H9 (cell line): ENCODE results near the gene FGF11. TPM values are rescaled to one million over a fixed set of nuclear protein-coding genes. Genes with fewer than 3 reads are reported as not detected.

Experiments used
- DNase-seq: peaks from one replicate; pipeline ENCODE4 v3.0.0-alpha.2; 2017
- H2AFZ ChIP-seq: one replicate; pipeline ENCODE4 v1.6.1; 2013; ENCODE audit warnings: mild to moderate bottlenecking, low read length, control low read depth, moderate library complexity
- H2AK5ac ChIP-seq: 2 replicates; pipeline ENCODE4 v1.6.1; 2013; ENCODE audit warnings: low read length, control low read depth, mixed read lengths; ENCODE audit not compliant: insufficient read length
- H2BK120ac ChIP-seq: one replicate; pipeline ENCODE4 v1.6.1; 2013; ENCODE audit warnings: low read depth, mild to moderate bottlenecking, low read length, control low read depth, inconsistent platforms; ENCODE audit not compliant: poor library complexity, severe bottlenecking
- H2BK12ac ChIP-seq: 2 replicates; pipeline ENCODE4 v1.6.1; 2013; ENCODE audit warnings: low read length, control low read depth, mixed read lengths, low read depth; ENCODE audit not compliant: insufficient read length
- H2BK15ac ChIP-seq: 2 replicates; pipeline ENCODE4 v1.6.1; 2013; ENCODE audit warnings: low read depth, low read length, control low read depth
- H2BK20ac ChIP-seq: one replicate; pipeline ENCODE4 v1.6.1; 2013; ENCODE audit warnings: low read depth, mild to moderate bottlenecking, low read length, control low read depth, inconsistent platforms; ENCODE audit not compliant: poor library complexity, severe bottlenecking
- H2BK5ac ChIP-seq: 2 replicates; pipeline ENCODE4 v1.6.1; 2013; ENCODE audit warnings: low read length, control low read depth, mixed read lengths; ENCODE audit not compliant: insufficient read length
- H3K14ac ChIP-seq: 2 replicates; pipeline ENCODE4 v1.6.1; 2013; ENCODE audit warnings: low read length, control low read depth; ENCODE audit not compliant: insufficient read depth
- H3K18ac ChIP-seq: 2 replicates; pipeline ENCODE4 v1.6.1; 2013; ENCODE audit warnings: low read depth, mild to moderate bottlenecking, mixed read lengths, low read length, control low read depth; ENCODE audit not compliant: insufficient read length
- H3K23ac ChIP-seq: 2 replicates; pipeline ENCODE4 v1.6.1; 2013; ENCODE audit warnings: low read length, control low read depth, mixed read lengths, low read depth; ENCODE audit not compliant: insufficient read length
- H3K23me2 ChIP-seq: 2 replicates; pipeline ENCODE4 v1.6.1; 2013; ENCODE audit warnings: low read depth, mild to moderate bottlenecking, mixed read lengths, low read length, control low read depth; ENCODE audit not compliant: insufficient read length, poor library complexity, severe bottlenecking
- H3K27ac ChIP-seq: 2 replicates; pipeline ENCODE4 v1.5.1; 2013; ENCODE audit warnings: low read length, control low read depth, mixed read lengths, low read depth; ENCODE audit not compliant: insufficient read length
- H3K27me3 ChIP-seq: 2 replicates; pipeline ENCODE4 v1.6.1; 2013; ENCODE audit warnings: low read length, control low read depth, inconsistent platforms; ENCODE audit not compliant: insufficient read depth
- H3K4ac ChIP-seq: 2 replicates; pipeline ENCODE4 v1.6.1; 2013; ENCODE audit warnings: low read depth, mild to moderate bottlenecking, control low read depth, inconsistent platforms, low read length, moderate library complexity
- H3K4me1 ChIP-seq: 2 replicates; pipeline ENCODE4 v1.6.1; 2013; ENCODE audit warnings: low read length, control low read depth, inconsistent platforms; ENCODE audit not compliant: insufficient read depth
- H3K4me2 ChIP-seq: 2 replicates; pipeline ENCODE4 v1.6.1; 2013; ENCODE audit warnings: low read length, control low read depth, mixed read lengths; ENCODE audit not compliant: insufficient read length, insufficient read depth
- H3K56ac ChIP-seq: 2 replicates; pipeline ENCODE4 v1.6.1; 2013; ENCODE audit warnings: low read depth, mild to moderate bottlenecking, mixed read lengths, low read length, control low read depth; ENCODE audit not compliant: insufficient read length
- H3K79me1 ChIP-seq: 2 replicates; pipeline ENCODE4 v1.6.1; 2013; ENCODE audit warnings: low read depth, mild to moderate bottlenecking, moderate library complexity, low read length, control low read depth, inconsistent platforms; ENCODE audit not compliant: insufficient read depth, poor library complexity, severe bottlenecking
- H3K79me2 ChIP-seq: 2 replicates; pipeline ENCODE4 v1.6.1; 2013; ENCODE audit warnings: low read length, control low read depth, inconsistent platforms; ENCODE audit not compliant: insufficient read depth
- H3K9ac ChIP-seq: 2 replicates; pipeline ENCODE4 v1.6.1; 2013; ENCODE audit warnings: low read length, control low read depth, mixed read lengths; ENCODE audit not compliant: insufficient read length; ENCODE audit errors: extremely low read depth
- H3K9me3 ChIP-seq: one replicate; pipeline ENCODE4 v1.6.1; 2013; ENCODE audit warnings: low read depth, low read length, inconsistent platforms; ENCODE audit not compliant: control insufficient read depth
- H3T11ph ChIP-seq: one replicate; pipeline ENCODE4 v1.6.1; 2013; ENCODE audit warnings: mild to moderate bottlenecking, low read length, control low read depth, inconsistent platforms
- H4K20me1 ChIP-seq: one replicate; pipeline ENCODE4 v1.6.1; 2013; ENCODE audit not compliant: control insufficient read depth, insufficient read length, insufficient read depth
- H4K5ac ChIP-seq: 2 replicates; pipeline ENCODE4 v1.6.1; 2013; ENCODE audit warnings: low read depth, mild to moderate bottlenecking, mixed read lengths, low read length, control low read depth; ENCODE audit not compliant: insufficient read length
- H4K8ac ChIP-seq: replicated peaks from 2 replicates; pipeline ENCODE4 v1.6.1; 2013; ENCODE audit warnings: low read length, control low read depth, mixed read lengths, low read depth; ENCODE audit not compliant: insufficient read length
- H4K91ac ChIP-seq: 2 replicates; pipeline ENCODE4 v1.6.1; 2013; ENCODE audit warnings: low read depth, mild to moderate bottlenecking, moderate library complexity, mixed read lengths, low read length, control low read depth; ENCODE audit not compliant: insufficient read length
- H3K27ac Mint-ChIP-seq, 3 experiments: 2 replicates in 2 of 3; 3 replicates in 1 of 3; pipeline ENCODE4 v1.8.0; 2020 to 2021; ENCODE audit warnings: mixed read lengths in 3 of 3, mild to moderate bottlenecking in 1 of 3, moderate library complexity in 1 of 3
- H3K27me3 Mint-ChIP-seq: 2 replicates; pipeline ENCODE4 v1.8.0; 2021; ENCODE audit warnings: low read depth, mild to moderate bottlenecking, moderate library complexity, mixed read lengths
- H3K36me3 Mint-ChIP-seq, 3 experiments: 2 replicates in 2 of 3; 3 replicates in 1 of 3; pipeline ENCODE4 v1.8.0; 2020 to 2021; ENCODE audit warnings: low read depth in 3 of 3, mixed read lengths in 3 of 3; ENCODE audit not compliant: insufficient read depth in 1 of 3
- H3K4me1 Mint-ChIP-seq, 2 experiments: 2 replicates each; pipeline ENCODE4 v1.8.0; 2020; ENCODE audit warnings: mixed read lengths in 2 of 2
- H3K4me3 Mint-ChIP-seq, 2 experiments: 2 replicates in 1 of 2; 3 replicates in 1 of 2; pipeline ENCODE4 v1.8.0; 2020 to 2021; ENCODE audit warnings: mild to moderate bottlenecking in 2 of 2, mixed read lengths in 2 of 2, moderate library complexity in 1 of 2
- H3K9me3 Mint-ChIP-seq, 2 experiments: 2 replicates in 1 of 2; 3 replicates in 1 of 2; pipeline ENCODE4 v1.8.0; 2020; ENCODE audit warnings: mild to moderate bottlenecking in 2 of 2, mixed read lengths in 2 of 2, moderate library complexity in 1 of 2
- WGBS: extraction: QIAGEN DNeasy Blood & Tissue Kit; methylation state at CpG from one replicate; pipeline ENCODE4 v1.1.7; 2013; ENCODE audit warnings: missing lambda C conversion rate, low lambda C conversion rate, mixed read lengths; ENCODE audit not compliant: insufficient read length; ENCODE audit errors: extremely low coverage; 5-methylcytosine and 5-hydroxymethylcytosine counted together
- total RNA-seq: library from RNA; stranded (reverse); gene quantifications from 2 replicates; pipeline ENCODE4 v1.2.1, GENCODE V29; 2021
- TF ChIP-seq, protein P1 (sequence below): fragments of 200-600 bp; sonication (generic); conservative IDR thresholded peaks from 3 replicates; pipeline ENCODE4 v1.8.0; 2021; ENCODE audit warnings: antibody characterized with exemption, mild to moderate bottlenecking

FGF11 gene
- total RNA-seq, 1 experiment from 2014 or later, result 15.2 TPM

DNA sequence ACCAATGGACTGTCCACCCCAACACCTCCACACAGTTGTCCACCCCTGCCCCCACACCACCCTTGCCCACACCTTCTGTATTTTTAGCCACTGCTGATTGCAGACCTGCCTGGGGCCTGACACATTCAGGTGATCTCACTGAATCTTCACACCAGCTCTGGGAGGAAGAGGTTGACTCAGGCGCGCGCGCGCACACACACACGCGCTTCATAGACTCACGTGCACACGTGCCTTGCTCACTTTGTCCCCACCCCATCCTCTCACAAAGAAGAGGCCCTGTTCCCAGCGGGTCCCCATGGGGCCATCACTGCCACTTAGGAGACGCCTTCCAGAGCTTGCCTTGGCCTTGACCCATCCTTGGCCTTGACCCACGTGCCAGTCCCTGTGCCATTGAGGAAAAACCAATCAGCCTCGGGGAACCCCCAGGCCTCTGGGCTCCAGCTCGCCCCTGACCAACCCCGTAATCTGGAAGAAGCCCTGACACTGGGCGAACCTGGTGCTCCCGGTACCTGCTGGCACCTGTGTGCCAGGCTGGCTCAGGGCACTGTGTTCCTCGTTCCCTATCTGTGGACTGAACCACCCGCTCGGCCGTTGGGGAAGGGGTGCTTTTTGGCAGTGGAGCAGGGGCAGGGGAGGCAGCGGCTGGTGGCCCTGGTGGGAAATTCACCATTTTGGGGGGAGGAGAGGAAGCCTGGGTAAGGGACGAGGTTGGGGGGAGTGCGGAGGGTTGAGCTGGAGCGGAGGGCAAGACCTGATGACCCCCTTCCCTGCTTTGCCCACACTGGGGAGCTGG, 28.5 kb upstream of the FGF11 start:
- Mint-ChIP-seq H3K27me3 (no peaks in the 10 kb centered on the region), H3K9me3 (peaks cover 0 to 2% of the 10 kb centered on the region in 2 experiments; a peak in 1 of 5 replicates), H3K4me1 (peaks cover 14 to 34% of the 10 kb centered on the region in 2 experiments), H3K4me3 (no peak overlapping the region; a peak in 1 of 5 replicates), H3K36me3 (peaks cover 18 to 49% (median 38%) of the 10 kb centered on the region in 3 experiments), H3K27ac (peak overlapping the region in 1 of 3 experiments; percentile 52; a peak in 1 of 7 replicates)
- H3K79me1 ChIP-seq, result no peaks in the 10 kb centered on the region
- no peak overlapping the region for H2BK5ac ChIP-seq
- no peaks in the 10 kb centered on the region for H3K27me3 ChIP-seq
- H2AFZ ChIP-seq, result no peak overlapping the region
- no peak overlapping the region for H3K27ac ChIP-seq
- H4K8ac ChIP-seq, result no peak overlapping the region
- no peak overlapping the region for H3K23ac ChIP-seq
- H2AK5ac ChIP-seq, result no peak overlapping the region
- H3K23me2 ChIP-seq, result peaks cover under 1% of the 10 kb centered on the region
- H4K5ac ChIP-seq, result no peak overlapping the region
- no peaks in the 10 kb centered on the region for H4K20me1 ChIP-seq
- H3K79me2 ChIP-seq, result no peaks in the 10 kb centered on the region
- DNase-seq, result no peak
- TF ChIP-seq, protein P1, sequence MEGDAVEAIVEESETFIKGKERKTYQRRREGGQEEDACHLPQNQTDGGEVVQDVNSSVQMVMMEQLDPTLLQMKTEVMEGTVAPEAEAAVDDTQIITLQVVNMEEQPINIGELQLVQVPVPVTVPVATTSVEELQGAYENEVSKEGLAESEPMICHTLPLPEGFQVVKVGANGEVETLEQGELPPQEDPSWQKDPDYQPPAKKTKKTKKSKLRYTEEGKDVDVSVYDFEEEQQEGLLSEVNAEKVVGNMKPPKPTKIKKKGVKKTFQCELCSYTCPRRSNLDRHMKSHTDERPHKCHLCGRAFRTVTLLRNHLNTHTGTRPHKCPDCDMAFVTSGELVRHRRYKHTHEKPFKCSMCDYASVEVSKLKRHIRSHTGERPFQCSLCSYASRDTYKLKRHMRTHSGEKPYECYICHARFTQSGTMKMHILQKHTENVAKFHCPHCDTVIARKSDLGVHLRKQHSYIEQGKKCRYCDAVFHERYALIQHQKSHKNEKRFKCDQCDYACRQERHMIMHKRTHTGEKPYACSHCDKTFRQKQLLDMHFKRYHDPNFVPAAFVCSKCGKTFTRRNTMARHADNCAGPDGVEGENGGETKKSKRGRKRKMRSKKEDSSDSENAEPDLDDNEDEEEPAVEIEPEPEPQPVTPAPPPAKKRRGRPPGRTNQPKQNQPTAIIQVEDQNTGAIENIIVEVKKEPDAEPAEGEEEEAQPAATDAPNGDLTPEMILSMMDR, result no peak
- no peak overlapping the region for H2BK20ac ChIP-seq
- no peak overlapping the region for H2BK12ac ChIP-seq
- H3K4ac ChIP-seq, result no peak overlapping the region
- no peak overlapping the region for H2BK15ac ChIP-seq
- H3K4me1 ChIP-seq, result no peaks in the 10 kb centered on the region; the same call in 1 of the 2 replicates
- no peak overlapping the region for H4K91ac ChIP-seq
- no peak overlapping the region for H3K56ac ChIP-seq
- no peak overlapping the region for H3K4me2 ChIP-seq
- WGBS, result no CpG with 5 or more reads among the region's 25 CpGs
- H3K9me3 ChIP-seq, result no peaks in the 10 kb centered on the region
- no peak overlapping the region for H3K14ac ChIP-seq
- no peak overlapping the region for H2BK120ac ChIP-seq
- no peak overlapping the region for H3T11ph ChIP-seq
- no peak overlapping the region for H3K18ac ChIP-seq
- no peak overlapping the region for H3K9ac ChIP-seq
